SK-N-SH (cell line): ENCODE results near the gene SMARCA4. TPM values are rescaled to one million over a fixed set of nuclear protein-coding genes. Genes with fewer than 3 reads are reported as not detected.

ENCODE experiments used
- CTCF ChIA-PET: fragments of 300-600, 350-600 bp; formaldehyde crosslinking; extraction: SDS; loops from one replicate; lab custom pipeline; 2021; lab: Yijun Ruan, JAX
- POLR2A ChIA-PET: fragments of 350-600 bp; sonication (Branson Sonifier 250); formaldehyde crosslinking; extraction: SDS; loops from one replicate; lab custom pipeline; 2020; ENCODE audit warnings: antibody characterized with exemption, inconsistent platforms; lab: Yijun Ruan, JAX
- DNase-seq: peaks from one replicate; pipeline ENCODE4 v3.0.0; 2012
- H2AFZ ChIP-seq: fragments of 200-600 bp; sonication (generic); 2 replicates; pipeline ENCODE4 v1.8.1; 2016; ENCODE audit warnings: antibody characterized with exemption, mild to moderate bottlenecking, low read depth
- H3F3A ChIP-seq: fragments of 200-600 bp; sonication (generic); replicated peaks from 2 replicates; pipeline ENCODE3; 2016; ENCODE audit warnings: antibody characterized with exemption, mild to moderate bottlenecking; ENCODE audit not compliant: insufficient read depth
- H3K27ac ChIP-seq, 2 experiments: fragments of 200-500 bp in 1 of 2; fragments of 200-600 bp in 1 of 2; sonication (Bioruptor generic) in 1 of 2; sonication (generic), shearing (Covaris generic) in 1 of 2; 2 replicates each; pipeline versions ENCODE4 v1.5.1 to v1.6.1; 2014 to 2016; ENCODE audit warnings: low read depth in 2 of 2, inconsistent platforms in 1 of 2, low read length in 1 of 2, mild to moderate bottlenecking in 1 of 2, mixed read lengths in 1 of 2
- H3K27me3 ChIP-seq: fragments of 200-600 bp; sonication (generic), shearing (Covaris generic); 2 replicates; pipeline ENCODE4 v1.6.1; 2016; ENCODE audit warnings: mixed run types; ENCODE audit not compliant: insufficient read depth
- H3K36me3 ChIP-seq, 2 experiments: fragments of 200-500 bp in 1 of 2; fragments of 200-600 bp in 1 of 2; sonication (Bioruptor generic) in 1 of 2; sonication (generic) in 1 of 2; replicated peaks in 1 of 2; 2 replicates each; pipeline versions ENCODE3 to v1.5.1; 2014 to 2016; ENCODE audit warnings: low read length in 1 of 2, mild to moderate bottlenecking in 1 of 2; ENCODE audit not compliant: insufficient read depth in 2 of 2, control insufficient read depth in 1 of 2
- H3K4me1 ChIP-seq, 2 experiments: fragments of 200-500 bp in 1 of 2; fragments of 200-600 bp in 1 of 2; sonication (Bioruptor generic) in 1 of 2; sonication (generic), shearing (Covaris generic) in 1 of 2; 2 replicates each; pipeline versions ENCODE4 v1.5.1 to v1.6.1; 2014 to 2016; ENCODE audit warnings: low read depth in 1 of 2, low read length in 1 of 2, mixed run types in 1 of 2; ENCODE audit not compliant: insufficient read depth in 2 of 2, control insufficient read depth in 1 of 2
- H3K4me2 ChIP-seq: fragments of 200-600 bp; sonication (generic), shearing (Covaris generic); 2 replicates; pipeline ENCODE4 v1.6.1; 2017; ENCODE audit warnings: mixed run types
- H3K4me3 ChIP-seq, 2 experiments: fragments of 200-500 bp in 1 of 2; fragments of 200-600 bp in 1 of 2; sonication (Bioruptor generic) in 1 of 2; sonication (generic), shearing (Covaris generic) in 1 of 2; 2 replicates each; pipeline versions ENCODE4 v1.5.1 to v1.8.1; 2014 to 2016; ENCODE audit warnings: low read depth in 2 of 2, inconsistent platforms in 1 of 2, low read length in 1 of 2, mild to moderate bottlenecking in 1 of 2, mixed read lengths in 1 of 2, moderate library complexity in 1 of 2
- H3K79me2 ChIP-seq: fragments of 200-600 bp; sonication (generic); 2 replicates; pipeline ENCODE4 v1.8.1; 2017; ENCODE audit warnings: mild to moderate bottlenecking; ENCODE audit not compliant: insufficient read depth
- H3K9ac ChIP-seq: fragments of 200-600 bp; sonication (generic); 2 replicates; pipeline ENCODE4 v1.6.1; 2017; ENCODE audit warnings: mixed run types
- H3K9me2 ChIP-seq: fragments of 200-600 bp; sonication (generic); 2 replicates; pipeline ENCODE4 v1.6.1; 2017; ENCODE audit warnings: mixed run types
- H3K9me3 ChIP-seq: fragments of 200-600 bp; sonication (generic); 2 replicates; pipeline ENCODE4 v1.6.1; 2017; ENCODE audit warnings: mixed run types, mild to moderate bottlenecking, moderate library complexity
- H4K20me1 ChIP-seq: fragments of 200-600 bp; sonication (generic); 2 replicates; pipeline ENCODE4 v1.6.1; 2017; ENCODE audit warnings: mild to moderate bottlenecking, mixed run types; ENCODE audit not compliant: insufficient read depth
- CTCF ChIP-seq: fragments of 200-600 bp; sonication (generic); IDR thresholded peaks from 2 replicates; pipeline ENCODE4 v1.6.1; 2017; ENCODE audit warnings: antibody characterized with exemption, mild to moderate bottlenecking, moderate library complexity
- ELF1 ChIP-seq: IDR thresholded peaks from 2 replicates; pipeline ENCODE4 v1.4.0; 2012
- EP300 ChIP-seq, 2 experiments: IDR thresholded peaks; 2 replicates each; pipeline versions ENCODE4 v1.4.0 to v1.6.1; 2012; ENCODE audit warnings: borderline replicate concordance in 1 of 2, low read depth in 1 of 2, low read length in 1 of 2
- EZH2phosphoT487 ChIP-seq: fragments of 200-600 bp; sonication (generic); IDR thresholded peaks from 2 replicates; pipeline ENCODE4 v1.6.1; 2017; ENCODE audit warnings: low read depth, mixed run types, mild to moderate bottlenecking, antibody characterized with exemption, moderate library complexity, borderline replicate concordance
- FOSL2 ChIP-seq: IDR thresholded peaks from 2 replicates; pipeline ENCODE4 v1.4.0; 2012; ENCODE audit warnings: low read depth, mild to moderate bottlenecking, moderate library complexity, borderline replicate concordance
- FOXJ3 ChIP-seq: sonication (generic); formaldehyde crosslinking; IDR thresholded peaks from 2 replicates; pipeline ENCODE4 v1.5.1; 2020; ENCODE audit warnings: mild to moderate bottlenecking, missing genetic modification reagents
- GATA2 ChIP-seq: sonication (generic); formaldehyde crosslinking; IDR thresholded peaks from 2 replicates; pipeline ENCODE4 v1.5.0; 2020; ENCODE audit warnings: mild to moderate bottlenecking, missing genetic modification reagents
- IRF3 ChIP-seq: fragments of 150-350 bp; IDR thresholded peaks from 2 replicates; pipeline ENCODE4 v1.6.1; 2016; ENCODE audit warnings: mild to moderate bottlenecking, low read depth, low read length
- JUND ChIP-seq: IDR thresholded peaks from 2 replicates; pipeline ENCODE4 v1.4.0; 2012
- MEF2A ChIP-seq: IDR thresholded peaks from 2 replicates; pipeline ENCODE4 v1.4.0; 2012; ENCODE audit warnings: low read depth, borderline replicate concordance
- MXI1 ChIP-seq: IDR thresholded peaks from 2 replicates; pipeline ENCODE4 v1.6.1; 2012; ENCODE audit warnings: mild to moderate bottlenecking, low read depth, low read length, improper control_type of control experiment
- NRF1 ChIP-seq: IDR thresholded peaks from 2 replicates; pipeline ENCODE4 v1.6.1; 2012; ENCODE audit warnings: low read depth, mild to moderate bottlenecking, low read length
- POLR2AphosphoS5 ChIP-seq: IDR thresholded peaks from 2 replicates; pipeline ENCODE4 v1.6.1; 2012; ENCODE audit warnings: low read depth, low read length
- RCOR1 ChIP-seq: fragments of 150-350 bp; IDR thresholded peaks from 2 replicates; pipeline ENCODE4 v1.6.1; 2017; ENCODE audit warnings: antibody characterized with exemption, low read length
- RFX5 ChIP-seq: IDR thresholded peaks from 2 replicates; pipeline ENCODE4 v1.6.1; 2012; ENCODE audit warnings: mild to moderate bottlenecking, improper control_type of control experiment, low read length
- TAF1 ChIP-seq: IDR thresholded peaks from 2 replicates; pipeline ENCODE4 v1.6.1; 2012; ENCODE audit warnings: low read depth, mild to moderate bottlenecking, low read length, moderate library complexity, borderline replicate concordance
- TEAD4 ChIP-seq: IDR thresholded peaks from 2 replicates; pipeline ENCODE4 v1.4.0; 2012; ENCODE audit warnings: mild to moderate bottlenecking, borderline replicate concordance; ENCODE audit not compliant: insufficient read depth
- ZBTB33 ChIP-seq: IDR thresholded peaks from 2 replicates; pipeline ENCODE4 v1.4.0; 2012; ENCODE audit warnings: low read depth, borderline replicate concordance
- WGBS: methylation state at CpG from one replicate; pipeline ENCODE4 v1.1.6; 2017; ENCODE audit warnings: low lambda C conversion rate; 5-methylcytosine and 5-hydroxymethylcytosine counted together
- polyA plus RNA-seq, 3 experiments: library from polyadenylated mRNA; depleted of rRNA; stranded (reverse); fragments of >200 nt; gene quantifications; 2 replicates each; pipeline ENCODE4 v1.2.3, GENCODE V29; 2012

Gene SMARCA4
- polyA plus RNA-seq, 1 of the 3 experiments (the other 2 are of a cell fraction): 90.7 TPM

DNA sequence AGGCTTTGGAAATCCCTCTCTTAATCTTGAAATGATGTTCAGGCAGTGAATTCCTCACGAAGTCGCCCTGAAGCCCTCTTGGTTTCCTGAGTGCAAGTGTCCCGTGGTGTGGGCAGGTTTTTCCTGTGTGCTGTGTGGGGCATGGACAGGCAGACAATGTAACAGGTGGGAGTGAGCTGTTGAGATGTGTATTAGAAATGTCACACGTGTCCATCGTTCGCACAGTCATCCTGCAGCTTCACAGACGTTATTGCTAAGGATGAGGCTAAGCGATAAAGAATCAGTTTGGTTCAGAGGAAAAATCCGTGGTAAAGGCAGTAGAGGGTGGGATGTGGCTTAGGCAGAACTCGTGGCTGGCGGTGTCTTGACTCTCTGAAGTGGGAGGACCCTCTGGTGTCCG, 51.7 kb downstream of the SMARCA4 start:
- Histone ChIP-seq H3K4me3 (no peak overlapping the region), H3K9me2 (no peaks in the 10 kb centered on the region), H3K79me2 (no peaks in the 10 kb centered on the region), H3K36me3 (peaks cover 45 to 70% of the 10 kb centered on the region in 2 experiments), H2AFZ (no peak overlapping the region), H3K9ac (no peak overlapping the region), H3K9me3 (no peaks in the 10 kb centered on the region), H3K27me3 (no peaks in the 10 kb centered on the region), H3K4me1 (no peaks in the 10 kb centered on the region), H3K27ac (no peak overlapping the region), H3F3A (no peaks in the 10 kb centered on the region), H4K20me1 (no peaks in the 10 kb centered on the region), H3K4me2 (no peak overlapping the region)
- no peak for DNase-seq
- WGBS: 92% methylated on average over 11 of the region's 12 CpGs
- ChIA-PET CTCF (interaction anchor here (2.1 to 2.7 kb wide), 2 partner anchors 71 to 76 kb away, joined by 9 to 10 read pairs; no protein-coding TSS in a partner anchor), POLR2A (no interaction called here)
- TF ChIP-seq ZBTB33 (no peak), ELF1 (no peak), EP300 (IDR thresholded peaks at IDR 0.05; ENCODE audit: borderline replicate concordance in 1 of 2, low read depth in 1 of 2, low read length in 1 of 2) (no peak), POLR2AphosphoS5 (no peak), GATA2 (CRISPR knock-in tag) (no peak), TAF1 (no peak), RFX5 (no peak), NRF1 (no peak), JUND (no peak), EZH2phosphoT487 (no peak), RCOR1 (no peak), MEF2A (no peak), FOXJ3 (no peak), MXI1 (no peak), TEAD4 (no peak), IRF3 (no peak)

DNA sequence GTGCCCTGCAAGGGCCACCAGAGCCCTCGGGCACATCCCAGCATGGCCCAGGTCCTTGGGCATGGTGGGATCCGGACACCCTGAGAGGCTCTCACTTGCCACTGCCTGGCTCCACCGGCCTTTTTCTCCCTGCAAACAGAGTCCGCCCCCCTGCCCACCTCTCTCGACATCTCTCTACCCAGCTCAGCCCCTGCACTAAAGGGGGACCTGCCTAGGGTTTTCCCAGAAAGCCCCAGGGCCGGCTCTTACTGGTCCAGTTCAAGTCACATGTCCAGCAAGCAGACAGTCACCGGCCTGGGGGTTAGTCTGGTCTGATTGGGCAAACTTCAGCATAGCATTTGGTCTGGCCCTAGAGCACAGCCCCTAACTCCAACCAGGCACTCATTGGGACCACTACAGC, 52.9 kb downstream of the SMARCA4 start:
- WGBS: 93% methylated on average over 7 of the region's 7 CpGs
- no peak overlapping the region for H2AFZ ChIP-seq
- no peaks in the 10 kb centered on the region for H3K27me3 ChIP-seq
- no peak for DNase-seq
- H3K9ac ChIP-seq: no peak overlapping the region
- no peak overlapping the region for H3K4me3 ChIP-seq
- no peaks in the 10 kb centered on the region for H3K9me3 ChIP-seq
- H3F3A ChIP-seq: no peaks in the 10 kb centered on the region
- no peak overlapping the region for H3K4me2 ChIP-seq
- H3K4me1 ChIP-seq: no peaks in the 10 kb centered on the region
- H4K20me1 ChIP-seq: no peaks in the 10 kb centered on the region
- peaks cover 36 to 74% of the 10 kb centered on the region in 2 experiments for H3K36me3 ChIP-seq
- H3K9me2 ChIP-seq: no peaks in the 10 kb centered on the region
- H3K79me2 ChIP-seq: no peaks in the 10 kb centered on the region
- TF ChIP-seq CTCF (no peak), FOSL2 (no peak), EZH2phosphoT487 (no peak)
- POLR2A ChIA-PET: no interaction called here
- CTCF ChIA-PET: no interaction called here
- no peak overlapping the region; a peak in 1 of 4 replicates for H3K27ac ChIP-seq
